Ovary (tissue), 9 donors: ENCODE results near the gene DPP7. TPM values are rescaled to one million over a fixed set of nuclear protein-coding genes. Genes with fewer than 3 reads are reported as not detected.

Experiments used
- DNase-seq, 5 donors: peaks; one replicate each; pipeline ENCODE4 v3.0.0-alpha.2; 2019 to 2020
- H3K27ac ChIP-seq, 2 donors: fragments of 200-600 bp; one replicate each; pipeline versions ENCODE4 v1.5.1 to v1.8.0; 2019 to 2022
- H3K27me3 ChIP-seq: fragments of 200-600 bp; one replicate; pipeline ENCODE4 v1.8.0; 2022
- H3K36me3 ChIP-seq: fragments of 200-600 bp; sonication (generic); one replicate; pipeline ENCODE4 v1.5.1; 2019
- H3K4me1 ChIP-seq: one replicate; pipeline ENCODE4 v1.8.1; 2013; ENCODE audit warnings: mild to moderate bottlenecking, moderate library complexity; ENCODE audit not compliant: insufficient read depth
- H3K4me3 ChIP-seq: fragments of 200-600 bp; sonication (generic); one replicate; pipeline ENCODE4 v1.5.1; 2017
- H3K9me3 ChIP-seq, 2 donors: fragments of 200-600 bp in 1 of 2; sonication (generic) in 1 of 2; one replicate each; pipeline versions ENCODE4 v1.5.1 to v1.8.1; 2013 to 2019; ENCODE audit warnings: mild to moderate bottlenecking in 1 of 2, moderate library complexity in 1 of 2
- CTCF ChIP-seq, 3 donors: fragments of 450-650 bp in 2 of 3; fragments of 200-600 bp in 1 of 3; IDR thresholded peaks; one replicate each; pipeline versions ENCODE4 v1.5.1 to v1.8.0; 2016 to 2022; ENCODE audit warnings: antibody characterized with exemption in 3 of 3, mild to moderate bottlenecking in 1 of 3
- EP300 ChIP-seq: sonication (generic); formaldehyde crosslinking; IDR thresholded peaks from one replicate; pipeline ENCODE4 v1.6.1; 2017; ENCODE audit warnings: antibody characterized with exemption
- POLR2A ChIP-seq: fragments of 450-650 bp; IDR thresholded peaks from one replicate; pipeline ENCODE4 v1.6.1; 2017; ENCODE audit warnings: antibody characterized with exemption, mild to moderate bottlenecking, moderate library complexity
- WGBS, 3 donors: extraction: QIAGEN DNeasy Blood & Tissue Kit in 1 of 3; methylation state at CpG; one replicate each; pipeline versions ENCODE4 v1.1.5 to v1.1.7; 2013 to 2017; 5-methylcytosine and 5-hydroxymethylcytosine counted together
- intact Hi-C, 4 donors: fragments of 100-400 bp; cut with DNase I; formaldehyde crosslinking; loops; one replicate each; pipeline versions ENCODE4 v1.11.0 to v1.15.1; 2022 to 2023
- polyA plus RNA-seq, 2 donors: library from polyadenylated mRNA; stranded (reverse); fragments of 200-250 nt in 1 of 2; fragments of 350-450 nt in 1 of 2; fragmentation: Illumina TruSeq in 1 of 2; extraction: RNeasy Lipid Tissue Mini Kit (QIAGEN cat#74804) in 1 of 2; gene quantifications; one replicate each; pipeline ENCODE4 v1.2.3, GENCODE V29; 2013 to 2014
- total RNA-seq, 7 donors: library from RNA; depleted of rRNA in 2 of 7; stranded (reverse); fragments of >200 nt in 2 of 7; fragmentation: NEBNext Ultra II Directional in 3 of 7; extraction: Animal tissue kit (Norgen Biotek cat#: 25700) in 3 of 7; gene quantifications; one replicate each; pipeline versions ENCODE4 v1.1.0 to v1.2.4, GENCODE V29; 2016 to 2023
- donor health status: DM: no; HTN: no; CAD: no; lungs with moderate emphysema.
- donor health status: DM: no; HTN: no; CAD: no.
- donor health status: Bipolar disorder and iron deficiency.
- donor health status: DM: yes; HTN: yes; CAD: no.
- donor health status: DM: no; HTN: no; CAD: no.
- donor health status: DM: yes; HTN: yes; CAD: no.

Gene DPP7
- total and polyA plus RNA-seq, 9 donors: 3.0 to 117 (median 88.7) TPM

GRCh38 chr9:137076636-137077009 is 37.9 kb downstream of the DPP7 start:
- Histone ChIP-seq H3K9me3 (no peaks in the 10 kb centered on the region), H3K4me3 (no peak overlapping the region), H3K27me3 (no peaks in the 10 kb centered on the region), H3K36me3 (no peaks in the 10 kb centered on the region), H3K4me1 (peaks cover 5% of the 10 kb centered on the region), H3K27ac (no peak overlapping the region)
- TF ChIP-seq EP300: no peak
- TF ChIP-seq CTCF (IDR thresholded peaks at IDR 0.05): no peak
- no peak for TF ChIP-seq POLR2A
- intact Hi-C loops: no loop called here
- DNase-seq: no peak
- 61 to 67% (median 67%) methylated on average over 15 of the region's 15 CpGs for WGBS, 3 donors

- H3K9me3 ChIP-seq: no peaks in the 10 kb centered on the region
- no peak for TF ChIP-seq POLR2A
- no peak for TF ChIP-seq EP300
- TF ChIP-seq CTCF (IDR thresholded peaks at IDR 0.05): no peak
- WGBS, 3 donors: 58 to 76% (median 69%) methylated on average over 12 of the region's 12 CpGs
- H3K4me3 ChIP-seq: no peak overlapping the region
- peaks cover 5% of the 10 kb centered on the region for H3K4me1 ChIP-seq
- H3K27me3 ChIP-seq: no peaks in the 10 kb centered on the region
- intact Hi-C loops: no loop called here
- DNase-seq: no peak
- no peaks in the 10 kb centered on the region for H3K36me3 ChIP-seq
- no peak overlapping the region for H3K27ac ChIP-seq
Measured at GRCh38 chr9:137075275-137075775, 39.2 kb downstream of the DPP7 start.

GRCh38 chr9:137074657-137075274 is 39.8 kb downstream of the DPP7 start:
- peaks cover 5% of the 10 kb centered on the region for H3K4me1 ChIP-seq
- H3K36me3 ChIP-seq: no peaks in the 10 kb centered on the region
- H3K9me3 ChIP-seq: no peaks in the 10 kb centered on the region
- no peaks in the 10 kb centered on the region for H3K27me3 ChIP-seq
- intact Hi-C loops: no loop called here
- TF ChIP-seq EP300 (no peak), POLR2A (no peak), CTCF (IDR thresholded peaks at IDR 0.05) (no peak)
- WGBS, 3 donors: 75 to 83% (median 79%) methylated on average over 12 of the region's 12 CpGs
- no peak for DNase-seq
- no peak overlapping the region for H3K4me3 ChIP-seq
- H3K27ac ChIP-seq: no peak overlapping the region

GRCh38 chr9:137073992-137074399 is 40.5 kb downstream of the DPP7 start:
- Histone ChIP-seq H3K4me3 (no peak overlapping the region), H3K4me1 (peaks cover 5% of the 10 kb centered on the region)

More at GRCh38 chr9:137073992-137074399, 40.5 kb downstream of the DPP7 start:
- no peak for DNase-seq
- TF ChIP-seq POLR2A (no peak), CTCF (IDR thresholded peaks at IDR 0.05) (no peak), EP300 (no peak)
- Histone ChIP-seq H3K27ac (no peak overlapping the region), H3K9me3 (no peaks in the 10 kb centered on the region), H3K27me3 (no peaks in the 10 kb centered on the region), H3K36me3 (no peaks in the 10 kb centered on the region)
- intact Hi-C loops: no loop called here
- 79 to 92% (median 80%) methylated on average over 8 of the region's 8 CpGs for WGBS, 3 donors
